GM10266 (cell line): Measurements from ENCODE around the gene SFXN2.

Experiments
- DNase-seq: peaks from one replicate; pipeline ENCODE4 v3.0.0; 2012; ENCODE audit errors: extremely low spot score
- CTCF ChIP-seq: IDR thresholded peaks from 2 replicates; pipeline ENCODE4 v1.5.1; 2012; ENCODE audit warnings: mild to moderate bottlenecking, low read depth; ENCODE audit not compliant: control insufficient read depth, insufficient read depth; ENCODE audit errors: missing control alignments

The SFXN2 gene

GRCh38 chr10:102723989-102724388, 9.6 kb downstream of the SFXN2 start:
- no peak for DNase-seq
- TF ChIP-seq CTCF = no peak

GRCh38 chr10:102726274-102726673, 11.8 kb downstream of the SFXN2 start:
- no peak for DNase-seq
- no peak for TF ChIP-seq CTCF

- no peak for TF ChIP-seq CTCF
- no peak for DNase-seq
Observed at GRCh38 chr10:102727037-102727818, 12.8 kb downstream of the SFXN2 start.

GRCh38 chr10:102729029-102730026, 14.9 kb downstream of the SFXN2 start:
- peak; percentile 52 for DNase-seq
- peak; percentile 89 for TF ChIP-seq CTCF

- TF ChIP-seq CTCF = no peak
- DNase-seq = no peak
Observed at GRCh38 chr10:102731222-102731800, 16.9 kb downstream of the SFXN2 start.

- DNase-seq = no peak
- TF ChIP-seq CTCF = no peak
Observed at GRCh38 chr10:102732661-102733060, 18.2 kb downstream of the SFXN2 start.
